Lung (tissue), 12 donors: ENCODE data around the gene AUTS2. TPM values are rescaled to one million over a fixed set of nuclear protein-coding genes. Genes with fewer than 3 reads are reported as not detected.
A peak's percentile ranks its signal among the peaks of the same experiment; 100 is the strongest.

Experiments used
- ATAC-seq: fragments of 200-7000 bp; cut with Tn5 transposase; one replicate; pipeline ENCODE4 v1.9.1; 2020; ENCODE audit warnings: moderate number of reproducible peaks; ENCODE audit not compliant: insufficient read depth, low FRiP score
- DNase-seq, 3 donors: peaks; one replicate each; pipeline ENCODE4 v3.0.0-alpha.2; 2013 to 2017
- H3K27ac ChIP-seq, 2 donors: one replicate each; pipeline ENCODE4 v1.5.1; 2013; ENCODE audit warnings: mild to moderate bottlenecking in 2 of 2, moderate library complexity in 2 of 2, control low read depth in 1 of 2, inconsistent platforms in 1 of 2, low read depth in 1 of 2, low read length in 1 of 2
- H3K27me3 ChIP-seq, 3 donors: one replicate each; pipeline ENCODE4 v1.5.1; 2013; ENCODE audit warnings: low read length in 2 of 3; ENCODE audit not compliant: control insufficient read depth in 3 of 3, insufficient read depth in 3 of 3
- H3K36me3 ChIP-seq, 4 donors: one replicate each; pipeline ENCODE4 v1.5.1; 2013; ENCODE audit warnings: low read length in 4 of 4, mild to moderate bottlenecking in 1 of 4, moderate library complexity in 1 of 4; ENCODE audit not compliant: control insufficient read depth in 4 of 4, insufficient read depth in 4 of 4
- H3K4me1 ChIP-seq, 5 donors: one replicate each; pipeline ENCODE4 v1.5.1; 2013; ENCODE audit warnings: low read length in 5 of 5, mild to moderate bottlenecking in 2 of 5, moderate library complexity in 1 of 5; ENCODE audit not compliant: control insufficient read depth in 5 of 5, insufficient read depth in 5 of 5
- H3K4me3 ChIP-seq: one replicate; pipeline ENCODE4 v1.5.1; 2013; ENCODE audit warnings: mild to moderate bottlenecking, control low read depth, moderate library complexity
- H3K9ac ChIP-seq, 2 donors: one replicate each; pipeline ENCODE4 v1.5.1; 2013; ENCODE audit warnings: low read length in 2 of 2, control low read depth in 1 of 2; ENCODE audit not compliant: insufficient read depth in 1 of 2
- H3K9me3 ChIP-seq, 4 donors: one replicate each; pipeline ENCODE4 v1.5.1; 2013; ENCODE audit warnings: low read length in 3 of 4, mild to moderate bottlenecking in 1 of 4, moderate library complexity in 1 of 4; ENCODE audit not compliant: control insufficient read depth in 4 of 4, insufficient read depth in 3 of 4
- CTCF ChIP-seq: IDR thresholded peaks from 2 replicates; pipeline ENCODE4 v1.5.1; 2012; ENCODE audit warnings: mild to moderate bottlenecking; ENCODE audit errors: control extremely low read depth, extremely low read depth
- WGBS, 2 donors: extraction: QIAGEN DNeasy Blood & Tissue Kit; methylation state at CpG; one replicate each; pipeline ENCODE4 v1.1.7; 2013; 5-methylcytosine and 5-hydroxymethylcytosine counted together
- polyA plus RNA-seq, 2 donors: library from polyadenylated mRNA; stranded (reverse); fragments of 200-250 nt; gene quantifications; one replicate each; pipeline ENCODE4 v1.2.1, GENCODE V29; 2013
- total RNA-seq, 2 donors: library from RNA; depleted of rRNA in 1 of 2; stranded (reverse); fragments of >200 nt in 1 of 2; gene quantifications; one replicate each; pipeline ENCODE4 v1.2.1, GENCODE V29; 2014 to 2021
- donor health status: control.
- donor health status: control.
- donor health status: Bipolar disorder and iron deficiency.
- donor health status: healthy.
- donor health status: DM: yes; HTN: yes; CAD: no.

The AUTS2 gene
- total and polyA plus RNA-seq, 4 donors: 11.8 to 115 (median 40.6) TPM

- ATAC-seq: no peak
- DNase-seq: no peak
- H3K4me1 ChIP-seq: peaks cover 2 to 40% (median 14%) of the 10 kb centered on the region in 5 donors
- H3K27me3 ChIP-seq: no peaks in the 10 kb centered on the region
- whole genome bisulfite sequencing, 2 donors: 93 to 96% methylated on average over 2 of the region's 2 CpGs
- no peak for TF ChIP-seq CTCF
- no peaks in the 10 kb centered on the region for H3K9me3 ChIP-seq
- H3K4me3 ChIP-seq: no peak overlapping the region
- H3K9ac ChIP-seq: no peak overlapping the region
- H3K36me3 ChIP-seq: no peaks in the 10 kb centered on the region
- H3K27ac ChIP-seq: no peak overlapping the region
These were observed 493.1 kb downstream of the AUTS2 start for GRCh38 chr7:70091362-70091761.

GRCh38 chr7:70092314-70093204 lies 494.3 kb downstream of the AUTS2 start:
- Histone ChIP-seq H3K27ac (no peak overlapping the region), H3K9ac (no peak overlapping the region), H3K4me1 (peaks cover 2 to 45% (median 14%) of the 10 kb centered on the region in 5 donors), H3K4me3 (no peak overlapping the region), H3K27me3 (no peaks in the 10 kb centered on the region), H3K9me3 (no peaks in the 10 kb centered on the region), H3K36me3 (no peaks in the 10 kb centered on the region)
- no peak for TF ChIP-seq CTCF
- ATAC-seq (no peak), DNase-seq (peak; percentile 90 to 96 (median 96))
- WGBS, 2 donors: 74 to 85% methylated on average over 12 of the region's 12 CpGs

GRCh38 chr7:70093205-70093904 lies 495.1 kb downstream of the AUTS2 start:
- Histone ChIP-seq H3K4me3 (no peak overlapping the region), H3K9me3 (no peaks in the 10 kb centered on the region), H3K36me3 (no peaks in the 10 kb centered on the region), H3K4me1 (peaks cover 2 to 53% (median 16%) of the 10 kb centered on the region in 5 donors), H3K27me3 (no peaks in the 10 kb centered on the region), H3K9ac (no peak overlapping the region), H3K27ac (no peak overlapping the region)
- ATAC-seq (peak; percentile 47), DNase-seq (peak in 1 of 3 donors; percentile 13)
- 85% methylated on average over 4 of the region's 4 CpGs for WGBS, 2 donors
- no peak for TF ChIP-seq CTCF
